DOHH2 (cell line): ENCODE results near the gene GAD1.
A peak's percentile ranks its signal among the peaks of the same experiment; 100 is the strongest.

Experiments used
- H3F3A ChIP-seq: fragments of 200-600 bp; sonication (generic), shearing (Covaris generic); 2 replicates; pipeline ENCODE4 v1.6.0; 2016; ENCODE audit warnings: antibody characterized with exemption, mild to moderate bottlenecking; ENCODE audit not compliant: control insufficient read depth, insufficient read depth
- H3K27ac ChIP-seq: fragments of 200-600 bp; sonication (generic); 2 replicates; pipeline ENCODE4 v1.5.1; 2014; ENCODE audit warnings: low read depth, mild to moderate bottlenecking, low read length, moderate library complexity
- H3K27me3 ChIP-seq: fragments of 200-600 bp; sonication (generic); 2 replicates; pipeline ENCODE4 v1.6.1; 2014; ENCODE audit warnings: mild to moderate bottlenecking, low read length, mixed read lengths; ENCODE audit not compliant: control insufficient read depth
- H3K36me3 ChIP-seq: fragments of 200-600 bp; sonication (generic); 2 replicates; pipeline ENCODE4 v1.6.1; 2014; ENCODE audit warnings: mild to moderate bottlenecking, low read length, moderate library complexity, mixed read lengths; ENCODE audit not compliant: control insufficient read depth
- H3K4me1 ChIP-seq: fragments of 200-600 bp; sonication (generic); 2 replicates; pipeline ENCODE4 v1.6.1; 2014; ENCODE audit warnings: mild to moderate bottlenecking, low read length, mixed read lengths; ENCODE audit not compliant: control insufficient read depth
- H3K4me2 ChIP-seq: fragments of 200-600 bp; sonication (generic); 2 replicates; pipeline ENCODE4 v1.6.0; 2014; ENCODE audit warnings: mild to moderate bottlenecking, low read length, moderate library complexity
- H3K4me3 ChIP-seq: fragments of 200-600 bp; sonication (generic); 2 replicates; pipeline ENCODE4 v1.5.1; 2014; ENCODE audit warnings: mild to moderate bottlenecking, low read length, mixed read lengths
- H3K79me2 ChIP-seq: fragments of 200-600 bp; sonication (generic); 2 replicates; pipeline ENCODE4 v1.6.1; 2014; ENCODE audit warnings: mild to moderate bottlenecking, low read length, mixed read lengths; ENCODE audit not compliant: control insufficient read depth
- H3K9me2 ChIP-seq: fragments of 200-600 bp; sonication (generic); replicated peaks from 2 replicates; pipeline ENCODE4 v1.6.1; 2014; ENCODE audit warnings: mild to moderate bottlenecking, low read length, mixed read lengths; ENCODE audit not compliant: control insufficient read depth
- H3K9me3 ChIP-seq: fragments of 200-600 bp; sonication (generic); 2 replicates; pipeline ENCODE4 v1.6.1; 2014; ENCODE audit warnings: antibody characterized with exemption, low read length, mixed read lengths; ENCODE audit not compliant: control insufficient read depth, insufficient read depth
- H4K20me1 ChIP-seq: fragments of 200-600 bp; sonication (generic); 2 replicates; pipeline ENCODE4 v1.6.0; 2014; ENCODE audit warnings: low read depth, mild to moderate bottlenecking, antibody characterized with exemption, low read length, moderate library complexity; ENCODE audit not compliant: control insufficient read depth, insufficient read depth
- CTCF ChIP-seq: fragments of 200-600 bp; sonication (generic); IDR thresholded peaks from one replicate; pipeline ENCODE4 v1.5.1; 2014; ENCODE audit warnings: antibody characterized with exemption, mild to moderate bottlenecking, low read depth, low read length; ENCODE audit not compliant: poor library complexity, severe bottlenecking
- EZH2phosphoT487 ChIP-seq: fragments of 200-600 bp; sonication (generic); IDR thresholded peaks from 2 replicates; pipeline ENCODE4 v1.6.1; 2017; ENCODE audit warnings: borderline replicate concordance, mild to moderate bottlenecking, antibody characterized with exemption, low read length, moderate library complexity, mixed read lengths

Gene GAD1

GRCh38 chr2:170798996-170799395, 17.7 kb upstream of the GAD1 start:
- H3K79me2 ChIP-seq: no peaks in the 10 kb centered on the region
- no peaks in the 10 kb centered on the region for H3K36me3 ChIP-seq
- H3K9me3 ChIP-seq: no peaks in the 10 kb centered on the region
- H3K4me1 ChIP-seq: no peaks in the 10 kb centered on the region
- H3K9me2 ChIP-seq: no peaks in the 10 kb centered on the region
- H3F3A ChIP-seq: no peaks in the 10 kb centered on the region
- no peak overlapping the region for H3K4me2 ChIP-seq
- TF ChIP-seq CTCF (no peak), EZH2phosphoT487 (no peak)
- H3K27ac ChIP-seq: no peak overlapping the region
- no peak overlapping the region for H3K4me3 ChIP-seq
- no peaks in the 10 kb centered on the region for H4K20me1 ChIP-seq
- H3K27me3 ChIP-seq: peaks cover 16% of the 10 kb centered on the region; the same call in 1 of the 2 replicates

- no peak overlapping the region for H3K4me2 ChIP-seq
- no peaks in the 10 kb centered on the region for H3K36me3 ChIP-seq
- H4K20me1 ChIP-seq: no peaks in the 10 kb centered on the region
- no peak overlapping the region for H3K4me3 ChIP-seq
- H3K79me2 ChIP-seq: no peaks in the 10 kb centered on the region
- no peaks in the 10 kb centered on the region for H3K4me1 ChIP-seq
- no peak overlapping the region for H3K27ac ChIP-seq
- 0 out of 2 replicates have a peak, but pooled peaks cover 6% of the 10 kb centered on the region for H3K27me3 ChIP-seq
- no peaks in the 10 kb centered on the region for H3K9me2 ChIP-seq
- H3K9me3 ChIP-seq: no peaks in the 10 kb centered on the region
- no peak for TF ChIP-seq CTCF
- no peak for TF ChIP-seq EZH2phosphoT487
- H3F3A ChIP-seq: no peaks in the 10 kb centered on the region
Measured at GRCh38 chr2:170806548-170806947, 10.1 kb upstream of the GAD1 start.

- Histone ChIP-seq H3K4me2 (no peak overlapping the region), H3K4me1 (peaks cover 19% of the 10 kb centered on the region), H3K9me2 (no peaks in the 10 kb centered on the region), H3F3A (no peaks in the 10 kb centered on the region; the same call in 1 of the 2 replicates), H3K4me3 (no peak overlapping the region), H3K27me3 (peaks cover 39% of the 10 kb centered on the region), H3K36me3 (no peaks in the 10 kb centered on the region), H3K27ac (no peak overlapping the region), H3K9me3 (no peaks in the 10 kb centered on the region), H4K20me1 (no peaks in the 10 kb centered on the region), H3K79me2 (no peaks in the 10 kb centered on the region)
- TF ChIP-seq CTCF (peak; percentile 68), EZH2phosphoT487 (no peak)
Measured at GRCh38 chr2:170812710-170813600, 3.7 kb upstream of the GAD1 start.
